Measurements from ENCODE around the gene ADGRF3.
"Not testable (repeated sequence)": the region's sequence is repeated elsewhere in the genome, so short reads cannot be mapped to it uniquely, and the experiment has no call there.

ADGRF3 gene

GRCh38 chr2:26327291-26328272 is 19.0 kb downstream of the ADGRF3 start:
- no peaks in the 10 kb centered on the region for H3K27me3 ChIP-seq (ENCODE audit: control insufficient read depth, insufficient read depth, low read length)
- no peaks in the 10 kb centered on the region for H3K36me3 ChIP-seq (ENCODE audit: control insufficient read depth, insufficient read depth, low read length)
- no peak overlapping the region for H3K4me3 ChIP-seq (ENCODE audit: low read length)
- H3K27ac ChIP-seq (ENCODE audit: low read depth, low read length) = no peak overlapping the region
- no peak overlapping the region for H3K9ac ChIP-seq (ENCODE audit: low read length)
- peaks cover 3% of the 10 kb centered on the region for H3K4me1 ChIP-seq (ENCODE audit: control insufficient read depth, insufficient read depth, low read length)

- Histone ChIP-seq H3K36me3 (ENCODE audit: control insufficient read depth, insufficient read depth, low read length) (no peaks in the 10 kb centered on the region), H3K4me1 (ENCODE audit: control insufficient read depth, insufficient read depth, low read length) (peaks cover 3% of the 10 kb centered on the region), H3K27ac (ENCODE audit: low read depth, low read length) (no peak overlapping the region), H3K27me3 (ENCODE audit: control insufficient read depth, insufficient read depth, low read length) (no peaks in the 10 kb centered on the region), H3K4me3 (ENCODE audit: low read length) (no peak overlapping the region), H3K9ac (ENCODE audit: low read length) (no peak overlapping the region)
These were observed 20.1 kb downstream of the ADGRF3 start for GRCh38 chr2:26326514-26326913.

- Histone ChIP-seq H3K4me3 (ENCODE audit: low read length) (no peak overlapping the region), H3K27ac (ENCODE audit: low read depth, low read length) (no peak overlapping the region), H3K9ac (ENCODE audit: low read length) (no peak overlapping the region), H3K27me3 (ENCODE audit: control insufficient read depth, insufficient read depth, low read length) (no peaks in the 10 kb centered on the region), H3K4me1 (ENCODE audit: control insufficient read depth, insufficient read depth, low read length) (peaks cover 3% of the 10 kb centered on the region), H3K36me3 (ENCODE audit: control insufficient read depth, insufficient read depth, low read length) (no peaks in the 10 kb centered on the region)
These were observed 20.7 kb downstream of the ADGRF3 start for GRCh38 chr2:26325851-26326250.

GRCh38 chr2:26324903-26325302 is 21.7 kb downstream of the ADGRF3 start:
- H3K27ac ChIP-seq (ENCODE audit: low read depth, low read length) = no peak overlapping the region
- no peaks in the 10 kb centered on the region for H3K36me3 ChIP-seq (ENCODE audit: control insufficient read depth, insufficient read depth, low read length)
- no peaks in the 10 kb centered on the region for H3K4me1 ChIP-seq (ENCODE audit: control insufficient read depth, insufficient read depth, low read length)
- H3K9ac ChIP-seq (ENCODE audit: low read length) = no peak overlapping the region
- no peak overlapping the region for H3K4me3 ChIP-seq (ENCODE audit: low read length)
- no peaks in the 10 kb centered on the region for H3K27me3 ChIP-seq (ENCODE audit: control insufficient read depth, insufficient read depth, low read length)

GRCh38 chr2:26324479-26324878 is 22.1 kb downstream of the ADGRF3 start:
- not testable (repeated sequence) for H3K4me3 ChIP-seq (ENCODE audit: low read length); H3K9ac ChIP-seq (ENCODE audit: low read length); H3K36me3 ChIP-seq (ENCODE audit: control insufficient read depth, insufficient read depth, low read length); H3K4me1 ChIP-seq (ENCODE audit: control insufficient read depth, insufficient read depth, low read length); H3K27me3 ChIP-seq (ENCODE audit: control insufficient read depth, insufficient read depth, low read length); H3K27ac ChIP-seq (ENCODE audit: low read depth, low read length)

- Histone ChIP-seq H3K36me3 (ENCODE audit: control insufficient read depth, insufficient read depth, low read length) (no peaks in the 10 kb centered on the region), H3K27me3 (ENCODE audit: control insufficient read depth, insufficient read depth, low read length) (no peaks in the 10 kb centered on the region), H3K9ac (ENCODE audit: low read length) (no peak overlapping the region), H3K4me1 (ENCODE audit: control insufficient read depth, insufficient read depth, low read length) (no peaks in the 10 kb centered on the region), H3K27ac (ENCODE audit: low read depth, low read length) (no peak overlapping the region), H3K4me3 (ENCODE audit: low read length) (no peak overlapping the region)
These were observed 27.6 kb downstream of the ADGRF3 start for GRCh38 chr2:26318950-26319349.

GRCh38 chr2:26317377-26318105 is 29.0 kb downstream of the ADGRF3 start:
- H3K27me3 ChIP-seq (ENCODE audit: control insufficient read depth, insufficient read depth, low read length) = no peaks in the 10 kb centered on the region
- no peaks in the 10 kb centered on the region for H3K4me1 ChIP-seq (ENCODE audit: control insufficient read depth, insufficient read depth, low read length)
- H3K36me3 ChIP-seq (ENCODE audit: control insufficient read depth, insufficient read depth, low read length) = no peaks in the 10 kb centered on the region
- H3K27ac ChIP-seq (ENCODE audit: low read depth, low read length) = no peak overlapping the region
- H3K9ac ChIP-seq (ENCODE audit: low read length) = no peak overlapping the region
- no peak overlapping the region for H3K4me3 ChIP-seq (ENCODE audit: low read length)

GRCh38 chr2:26316845-26317244 is 29.7 kb downstream of the ADGRF3 start:
- H3K4me1 ChIP-seq (ENCODE audit: control insufficient read depth, insufficient read depth, low read length) = no peaks in the 10 kb centered on the region
- H3K27me3 ChIP-seq (ENCODE audit: control insufficient read depth, insufficient read depth, low read length) = no peaks in the 10 kb centered on the region
- H3K9ac ChIP-seq (ENCODE audit: low read length) = no peak overlapping the region
- no peak overlapping the region for H3K27ac ChIP-seq (ENCODE audit: low read depth, low read length)
- no peak overlapping the region for H3K4me3 ChIP-seq (ENCODE audit: low read length)
- H3K36me3 ChIP-seq (ENCODE audit: control insufficient read depth, insufficient read depth, low read length) = no peaks in the 10 kb centered on the region

GRCh38 chr2:26316041-26316440 is 30.5 kb downstream of the ADGRF3 start:
- H3K4me3 ChIP-seq (ENCODE audit: low read length) = no peak overlapping the region
- H3K36me3 ChIP-seq (ENCODE audit: control insufficient read depth, insufficient read depth, low read length) = no peaks in the 10 kb centered on the region
- H3K27ac ChIP-seq (ENCODE audit: low read depth, low read length) = no peak overlapping the region
- H3K27me3 ChIP-seq (ENCODE audit: control insufficient read depth, insufficient read depth, low read length) = no peaks in the 10 kb centered on the region
- H3K4me1 ChIP-seq (ENCODE audit: control insufficient read depth, insufficient read depth, low read length) = no peaks in the 10 kb centered on the region
- no peak overlapping the region for H3K9ac ChIP-seq (ENCODE audit: low read length)

GRCh38 chr2:26314243-26314642 is 32.3 kb downstream of the ADGRF3 start:
- Histone ChIP-seq H3K36me3 (ENCODE audit: control insufficient read depth, insufficient read depth, low read length) (no peaks in the 10 kb centered on the region), H3K27ac (ENCODE audit: low read depth, low read length) (no peak overlapping the region), H3K4me1 (ENCODE audit: control insufficient read depth, insufficient read depth, low read length) (no peaks in the 10 kb centered on the region), H3K9ac (ENCODE audit: low read length) (no peak overlapping the region), H3K27me3 (ENCODE audit: control insufficient read depth, insufficient read depth, low read length) (no peaks in the 10 kb centered on the region), H3K4me3 (ENCODE audit: low read length) (no peak overlapping the region)

- Histone ChIP-seq H3K4me1 (ENCODE audit: control insufficient read depth, insufficient read depth, low read length) (no peaks in the 10 kb centered on the region), H3K27ac (ENCODE audit: low read depth, low read length) (no peak overlapping the region), H3K36me3 (ENCODE audit: control insufficient read depth, insufficient read depth, low read length) (no peaks in the 10 kb centered on the region), H3K27me3 (ENCODE audit: control insufficient read depth, insufficient read depth, low read length) (no peaks in the 10 kb centered on the region), H3K4me3 (ENCODE audit: low read length) (no peak overlapping the region), H3K9ac (ENCODE audit: low read length) (no peak overlapping the region)
These were observed 33.1 kb downstream of the ADGRF3 start for GRCh38 chr2:26313446-26313845.

GRCh38 chr2:26312471-26312870 is 34.1 kb downstream of the ADGRF3 start:
- no peaks in the 10 kb centered on the region for H3K4me1 ChIP-seq (ENCODE audit: control insufficient read depth, insufficient read depth, low read length)
- H3K36me3 ChIP-seq (ENCODE audit: control insufficient read depth, insufficient read depth, low read length) = no peaks in the 10 kb centered on the region
- no peak overlapping the region for H3K4me3 ChIP-seq (ENCODE audit: low read length)
- no peaks in the 10 kb centered on the region for H3K27me3 ChIP-seq (ENCODE audit: control insufficient read depth, insufficient read depth, low read length)
- no peak overlapping the region for H3K27ac ChIP-seq (ENCODE audit: low read depth, low read length)
- H3K9ac ChIP-seq (ENCODE audit: low read length) = no peak overlapping the region

Data from rectal smooth muscle tissue (tissue), 1 donor.